Mesodermal cell (in vitro differentiated cells): ENCODE results near the gene MCTP1.
A peak's percentile ranks its signal among the peaks of the same experiment; 100 is the strongest.

Source experiments
- H3K27ac ChIP-seq: 2 replicates; pipeline ENCODE4 v1.7.0; 2013; ENCODE audit warnings: mild to moderate bottlenecking, low read depth, low read length, moderate library complexity; ENCODE audit not compliant: severe bottlenecking
- H3K36me3 ChIP-seq: 2 replicates; pipeline ENCODE4 v1.7.1; 2013; ENCODE audit warnings: mild to moderate bottlenecking, low read length, moderate library complexity; ENCODE audit not compliant: control insufficient read depth, insufficient read depth
- H3K4me1 ChIP-seq: one replicate; pipeline ENCODE4 v1.7.1; 2013; ENCODE audit warnings: mild to moderate bottlenecking, low read length; ENCODE audit not compliant: insufficient read depth, control insufficient read depth, poor library complexity, severe bottlenecking
- H3K4me3 ChIP-seq: 2 replicates; pipeline ENCODE4 v1.7.0; 2013; ENCODE audit warnings: low read length, control low read depth, mild to moderate bottlenecking; ENCODE audit not compliant: insufficient read depth, poor library complexity, severe bottlenecking; ENCODE audit errors: extremely low read depth
- H3K9me3 ChIP-seq: 2 replicates; pipeline ENCODE4 v1.7.1; 2013; ENCODE audit warnings: mild to moderate bottlenecking, low read length, moderate library complexity; ENCODE audit not compliant: control insufficient read depth
- WGBS, 2 experiments: methylation state at CpG; one replicate each; pipeline ENCODE4 v1.1.5; 2013; ENCODE audit warnings: missing lambda C conversion rate in 2 of 2; ENCODE audit not compliant: insufficient coverage in 2 of 2; 5-methylcytosine and 5-hydroxymethylcytosine counted together

The MCTP1 gene

GRCh38 chr5:94725142-94725541 is 559.8 kb downstream of the MCTP1 start:
- Histone ChIP-seq H3K9me3 (no peaks in the 10 kb centered on the region), H3K36me3 (no peaks in the 10 kb centered on the region), H3K27ac (peak overlapping the region; percentile 12), H3K4me1 (no peaks in the 10 kb centered on the region), H3K4me3 (no peak overlapping the region)
- no CpG with 5 or more reads among the region's 1 CpG for WGBS, 2 experiments

- 94% methylated on average over 2 of the region's 3 CpGs; no CpG with 5 or more reads in 1 of the 2 experiments for WGBS, 2 experiments
- Histone ChIP-seq H3K36me3 (peaks cover 7% of the 10 kb centered on the region), H3K4me3 (no peak overlapping the region)
These were observed 569.1 kb downstream of the MCTP1 start for GRCh38 chr5:94715768-94716167.

GRCh38 chr5:94711785-94712184 is 573.1 kb downstream of the MCTP1 start:
- no peaks in the 10 kb centered on the region for H3K4me1 ChIP-seq
- no peaks in the 10 kb centered on the region for H3K9me3 ChIP-seq
- peaks cover 12% of the 10 kb centered on the region for H3K36me3 ChIP-seq
- no peak overlapping the region for H3K27ac ChIP-seq
- no peak overlapping the region for H3K4me3 ChIP-seq

More at GRCh38 chr5:94715768-94716167, 569.1 kb downstream of the MCTP1 start:
- H3K9me3 ChIP-seq = no peaks in the 10 kb centered on the region
- no peaks in the 10 kb centered on the region for H3K4me1 ChIP-seq
- no peak overlapping the region for H3K27ac ChIP-seq

- Histone ChIP-seq H3K4me3 (no peak overlapping the region), H3K4me1 (no peaks in the 10 kb centered on the region), H3K9me3 (no peaks in the 10 kb centered on the region), H3K27ac (no peak overlapping the region), H3K36me3 (peaks cover 12% of the 10 kb centered on the region)
- no CpG with 5 or more reads among the region's 1 CpG for WGBS, 2 experiments
These were observed 575.6 kb downstream of the MCTP1 start for GRCh38 chr5:94709277-94709676.

GRCh38 chr5:94707359-94707758 is 577.5 kb downstream of the MCTP1 start:
- H3K4me3 ChIP-seq = no peak overlapping the region
- peaks cover 12% of the 10 kb centered on the region for H3K36me3 ChIP-seq
- WGBS, 2 experiments = 0% methylated on average over 1 of the region's 2 CpGs
- H3K27ac ChIP-seq = no peak overlapping the region
- no peaks in the 10 kb centered on the region for H3K9me3 ChIP-seq
- H3K4me1 ChIP-seq = no peaks in the 10 kb centered on the region

GRCh38 chr5:94705427-94705826 is 579.5 kb downstream of the MCTP1 start:
- Histone ChIP-seq H3K4me1 (no peaks in the 10 kb centered on the region), H3K9me3 (no peaks in the 10 kb centered on the region), H3K36me3 (peaks cover 11% of the 10 kb centered on the region), H3K27ac (no peak overlapping the region), H3K4me3 (no peak overlapping the region)
- WGBS, 2 experiments = no CpG with 5 or more reads among the region's 1 CpG

- H3K4me1 ChIP-seq = no peaks in the 10 kb centered on the region
- peaks cover 6% of the 10 kb centered on the region for H3K36me3 ChIP-seq
- H3K4me3 ChIP-seq = no peak overlapping the region
- H3K27ac ChIP-seq = no peak overlapping the region
- no peaks in the 10 kb centered on the region for H3K9me3 ChIP-seq
- no CpG with 5 or more reads among the region's 1 CpG for WGBS, 2 experiments
These were observed 582.2 kb downstream of the MCTP1 start for GRCh38 chr5:94702729-94703128.

- Histone ChIP-seq H3K9me3 (no peaks in the 10 kb centered on the region), H3K4me3 (no peak overlapping the region), H3K4me1 (no peaks in the 10 kb centered on the region), H3K36me3 (peaks cover 6% of the 10 kb centered on the region), H3K27ac (no peak overlapping the region)
- WGBS, 2 experiments = no CpG with 5 or more reads among the region's 1 CpG
These were observed 584.3 kb downstream of the MCTP1 start for GRCh38 chr5:94700592-94700991.

- Histone ChIP-seq H3K27ac (no peak overlapping the region), H3K4me3 (no peak overlapping the region), H3K9me3 (no peaks in the 10 kb centered on the region), H3K36me3 (peaks cover 6% of the 10 kb centered on the region), H3K4me1 (no peaks in the 10 kb centered on the region)
- WGBS, 2 experiments = no CpG with 5 or more reads among the region's 2 CpGs
These were observed 585.3 kb downstream of the MCTP1 start for GRCh38 chr5:94699562-94699961.

GRCh38 chr5:94698197-94698596 is 586.7 kb downstream of the MCTP1 start:
- Histone ChIP-seq H3K4me3 (no peak overlapping the region), H3K9me3 (no peaks in the 10 kb centered on the region), H3K36me3 (peaks cover 6% of the 10 kb centered on the region), H3K4me1 (peaks cover 1% of the 10 kb centered on the region), H3K27ac (no peak overlapping the region)
- WGBS, 2 experiments = 68 to 84% methylated on average over 4 of the region's 5 CpGs

- no peak overlapping the region for H3K27ac ChIP-seq
- peaks cover 11% of the 10 kb centered on the region for H3K4me1 ChIP-seq
- no peaks in the 10 kb centered on the region for H3K9me3 ChIP-seq
- no peaks in the 10 kb centered on the region for H3K36me3 ChIP-seq
- no CpG with 5 or more reads among the region's 2 CpGs for WGBS, 2 experiments
- H3K4me3 ChIP-seq = no peak overlapping the region
These were observed 590.2 kb downstream of the MCTP1 start for GRCh38 chr5:94694671-94695070.
